GM18870 (cell line): ENCODE data around the gene MYOZ1.
"Not testable (repeated sequence)": the region's sequence is repeated elsewhere in the genome, so short reads cannot be mapped to it uniquely, and the experiment has no call there.

Experiments
- ATAC-seq: cut with Tn5 transposase; IDR thresholded peaks from one replicate; pipeline ENCODE4 v1.9.1; 2021; ENCODE audit warnings: moderate library complexity; ENCODE audit not compliant: unreplicated experiment

The MYOZ1 gene

DNA sequence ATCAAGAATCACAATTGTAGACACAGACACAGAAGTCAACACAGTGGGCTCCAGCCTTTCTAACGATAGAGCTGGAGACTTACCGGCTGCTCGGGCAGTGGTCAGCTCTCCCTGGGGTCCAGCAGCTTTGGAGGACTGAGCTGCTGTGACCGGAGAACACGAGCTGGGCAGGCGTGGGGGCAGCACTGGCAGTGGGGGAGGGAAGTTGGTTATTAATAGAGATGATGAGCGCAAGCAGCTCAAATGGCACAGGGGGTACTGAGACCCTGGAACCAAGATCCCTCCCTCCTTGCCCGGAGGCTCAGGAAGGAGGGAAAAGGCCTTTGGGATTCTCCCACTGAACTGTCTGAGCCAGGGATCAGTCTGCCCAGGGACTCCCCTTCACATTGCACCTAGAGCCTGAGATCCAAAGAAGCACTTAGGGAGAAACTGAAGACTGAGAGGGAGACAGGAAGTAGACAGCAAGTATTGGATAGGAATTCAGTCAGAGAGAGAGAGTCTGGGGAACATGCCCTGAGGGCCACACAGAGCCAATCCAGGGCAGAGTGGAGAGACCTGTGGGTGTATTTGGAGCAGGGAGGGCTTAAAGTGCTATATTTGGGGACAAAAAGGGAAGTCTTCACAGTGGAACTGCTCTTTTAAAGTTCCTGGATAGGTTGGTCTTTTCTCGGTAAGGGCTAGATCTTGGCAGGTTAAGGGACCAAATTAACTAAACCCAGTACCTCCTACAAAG is at the start of gene MYOZ1:
MYOZ1 (minus strand) TSS at position 147 of the 733 bp plus-strand sequence. CDS start 1,457 bp downstream, outside the sequence.
- ATAC-seq: no peak

DNA sequence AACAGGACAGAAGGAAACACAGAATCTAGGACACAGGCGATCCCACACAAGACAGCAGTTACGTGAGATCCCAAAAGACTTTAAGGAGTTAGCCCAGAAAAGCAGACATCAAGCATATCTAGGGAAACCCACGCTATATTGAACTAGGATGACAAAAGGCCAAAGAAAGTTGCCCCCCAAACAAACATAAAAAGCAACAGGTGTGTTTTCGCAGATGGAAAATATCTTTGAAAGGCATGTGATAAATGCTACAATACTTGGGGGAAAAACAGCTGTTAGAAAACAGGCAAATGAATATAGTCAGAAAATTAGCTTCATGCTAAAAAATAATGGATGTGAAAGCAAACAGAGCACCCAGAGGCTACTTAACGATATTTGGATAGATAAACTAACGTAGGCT is 49.5 kb upstream of the MYOZ1 start:
- ATAC-seq: not testable (repeated sequence)

- not testable (repeated sequence) for ATAC-seq
These were observed 48.3 kb upstream of the MYOZ1 start for GRCh38 chr10:73689596-73689995.

DNA sequence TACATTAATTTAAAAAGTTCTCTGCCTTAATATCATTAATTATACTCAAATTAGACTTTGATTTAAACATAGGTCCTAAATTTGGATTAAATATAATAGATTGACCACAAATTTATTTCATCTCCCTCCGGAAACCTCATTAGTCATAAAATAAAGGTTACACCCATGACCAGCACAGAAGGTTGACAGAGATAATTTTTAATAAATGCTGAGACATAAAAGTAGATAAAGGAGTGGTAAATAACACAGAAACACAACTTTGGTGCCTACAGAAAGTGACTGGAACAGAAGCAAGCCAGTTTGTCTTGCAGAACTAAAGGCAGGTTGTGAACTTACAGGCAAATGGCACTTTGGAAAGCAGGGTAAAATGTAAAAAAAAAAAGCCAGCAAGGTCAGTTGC is 46.4 kb upstream of the MYOZ1 start:
- ATAC-seq: not testable (repeated sequence)

GRCh38 chr10:73674546-73674945 is 33.3 kb upstream of the MYOZ1 start:
- not testable (repeated sequence) for ATAC-seq

- not testable (repeated sequence) for ATAC-seq
These were observed 27.1 kb upstream of the MYOZ1 start for GRCh38 chr10:73668378-73668777.

DNA sequence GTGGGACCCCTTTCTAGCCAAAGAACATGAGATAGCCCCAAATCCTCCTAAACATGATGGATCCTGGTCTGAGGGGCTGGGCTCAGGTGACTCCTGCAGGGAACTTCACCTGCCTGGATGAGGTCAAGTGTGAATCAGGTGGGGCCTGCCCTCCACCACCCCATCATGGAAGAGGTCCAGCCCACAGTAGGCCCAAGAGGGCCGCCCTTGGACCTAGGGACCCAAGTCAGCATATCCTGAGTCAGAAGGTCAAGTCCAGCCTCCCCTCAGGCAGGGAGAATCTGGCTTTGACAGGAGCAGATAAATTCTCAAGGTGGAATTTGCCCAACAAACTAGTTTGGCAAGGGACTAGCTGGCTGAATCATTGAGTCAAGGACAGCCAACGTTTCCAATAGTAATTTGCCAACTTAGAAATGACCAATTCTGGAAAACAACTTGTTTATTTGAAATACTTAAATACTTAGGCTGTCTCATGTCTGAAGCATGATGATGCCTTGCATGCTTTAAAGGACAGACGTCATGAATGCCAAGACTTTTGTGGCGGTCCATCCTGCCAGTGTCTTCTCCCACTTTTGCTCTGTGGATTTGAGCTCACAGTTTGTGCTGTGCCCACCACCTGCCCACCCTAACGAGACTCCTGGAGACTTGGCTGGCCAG is 25.0 kb upstream of the MYOZ1 start:
- not testable (repeated sequence) for ATAC-seq

DNA sequence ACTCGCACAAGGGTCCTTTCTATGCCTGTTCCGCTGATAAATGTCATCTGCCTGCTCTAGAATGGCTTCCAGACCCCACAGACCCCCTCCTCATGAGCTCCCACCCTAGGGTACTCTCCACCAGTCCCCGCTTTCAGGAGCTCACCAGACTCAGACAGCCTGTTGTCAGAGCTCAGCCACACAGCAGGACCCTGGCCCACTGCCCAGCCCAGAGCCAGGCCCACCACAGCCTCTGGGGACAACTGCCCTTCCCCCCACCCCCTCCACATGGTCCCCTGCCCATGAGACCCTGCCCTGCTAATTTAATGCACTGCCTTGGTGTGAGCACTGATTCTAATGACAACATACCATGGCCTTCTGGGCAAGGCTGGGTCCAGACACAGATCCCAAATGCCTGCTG is 24.3 kb upstream of the MYOZ1 start:
- ATAC-seq: not testable (repeated sequence)

DNA sequence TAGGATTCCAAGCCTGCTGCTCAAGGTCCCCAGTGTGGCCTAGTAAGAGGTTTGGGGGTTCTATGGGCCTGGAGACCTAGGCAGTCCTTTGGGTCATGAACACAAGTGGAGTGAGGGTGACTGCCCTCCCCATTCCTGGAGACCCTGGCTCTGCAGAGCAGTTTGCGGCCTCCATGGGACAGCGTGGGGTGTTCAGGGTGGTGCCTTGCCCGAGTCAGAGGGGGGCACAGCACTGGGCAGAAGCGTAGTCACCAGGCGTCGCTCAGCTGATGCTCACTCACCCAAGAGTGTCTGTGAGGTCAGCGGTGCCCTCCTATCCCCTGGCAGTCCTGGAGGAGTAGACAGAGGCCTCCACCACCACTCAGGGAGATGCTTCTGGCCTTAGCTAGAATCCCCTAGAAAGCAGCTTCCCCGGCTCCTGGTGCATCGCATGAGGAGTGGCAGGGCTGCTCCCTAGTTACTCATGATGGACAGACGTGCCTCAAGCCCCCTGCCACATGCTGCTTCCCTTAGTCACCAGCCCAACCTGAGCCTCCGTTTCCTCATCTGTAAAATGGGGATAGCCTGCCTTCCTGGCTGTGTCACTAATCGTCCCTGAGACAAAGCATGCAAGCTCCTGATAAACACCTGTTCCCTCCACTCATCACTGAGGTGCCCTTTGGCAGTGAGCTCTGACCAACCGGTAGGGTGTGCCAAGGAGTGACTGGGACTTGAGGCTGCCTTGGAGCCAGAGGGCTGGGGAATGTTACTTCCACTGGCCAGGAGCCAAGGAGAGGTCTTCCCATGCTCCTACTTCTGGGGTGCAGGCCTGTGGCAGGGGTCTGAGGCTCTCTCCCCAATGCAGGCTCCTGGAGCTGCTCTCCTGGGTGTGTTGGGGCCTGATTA is 23.1 kb upstream of the MYOZ1 start:
- not testable (repeated sequence) for ATAC-seq

DNA sequence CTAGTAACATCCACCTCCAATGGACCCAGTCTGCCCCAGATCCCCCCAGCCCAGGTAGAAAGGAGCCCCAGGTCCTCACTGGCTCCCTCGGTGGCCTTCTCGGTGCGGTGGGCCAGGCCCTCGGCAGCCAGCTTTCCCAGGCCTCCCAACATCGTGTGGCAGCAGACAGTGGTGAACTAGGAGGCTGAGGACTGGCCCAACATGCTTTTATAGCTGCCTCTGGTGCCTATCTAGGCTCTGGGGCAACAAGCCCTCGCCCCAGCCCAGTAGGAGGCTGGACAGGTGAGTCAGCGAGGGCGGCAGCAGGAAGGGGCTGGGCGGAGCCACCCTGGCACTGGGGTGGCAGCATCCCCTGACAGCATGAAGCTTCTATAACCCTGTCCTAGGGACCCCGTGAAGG is 22.3 kb upstream of the MYOZ1 start:
- not testable (repeated sequence) for ATAC-seq

DNA sequence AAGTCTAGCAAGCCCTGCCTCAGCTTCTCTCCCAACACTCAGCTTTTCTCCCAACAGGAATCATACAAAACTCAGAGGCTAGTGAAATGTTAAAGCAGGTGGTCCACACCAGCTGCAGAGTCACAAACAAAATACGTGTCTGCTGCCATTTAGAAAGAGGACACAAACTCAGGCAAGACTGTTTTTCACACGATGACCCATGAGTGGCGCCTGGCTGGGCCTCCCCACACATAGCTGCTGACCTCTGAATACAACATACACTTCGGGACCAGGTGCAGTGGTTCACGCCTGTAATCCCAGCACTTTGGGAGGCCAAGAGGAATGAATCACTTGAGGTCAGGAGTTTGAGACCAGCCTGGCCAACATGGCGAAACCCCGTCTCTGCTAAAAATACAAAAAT is 21.4 kb upstream of the MYOZ1 start:
- not testable (repeated sequence) for ATAC-seq

DNA sequence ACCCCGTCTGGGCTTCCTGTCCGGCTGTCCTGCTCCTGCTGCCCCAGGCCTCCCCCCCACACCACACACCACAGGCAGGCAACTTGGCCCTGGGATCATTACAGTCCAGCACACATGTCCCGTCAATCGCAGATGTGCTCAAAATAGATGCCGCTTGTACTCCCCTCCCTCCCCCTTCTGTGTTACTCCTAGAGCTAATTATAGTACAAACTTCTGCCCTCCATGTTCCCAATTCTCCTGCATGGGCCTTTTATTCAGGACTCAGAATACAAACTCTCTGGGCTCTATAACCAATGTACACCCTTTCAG is 14.7 kb upstream of the MYOZ1 start, which contains the start of gene SYNPO2L:
SYNPO2L (minus strand) TSS at position 40 of the 309 bp plus-strand sequence. CDS start 107 bp downstream, outside the sequence.
- no peak for ATAC-seq

GRCh38 chr10:73655257-73655989 is 14.1 kb upstream of the MYOZ1 start:
- ATAC-seq: no peak

GRCh38 chr10:73653701-73654100 is 12.4 kb upstream of the MYOZ1 start:
- no peak for ATAC-seq

DNA sequence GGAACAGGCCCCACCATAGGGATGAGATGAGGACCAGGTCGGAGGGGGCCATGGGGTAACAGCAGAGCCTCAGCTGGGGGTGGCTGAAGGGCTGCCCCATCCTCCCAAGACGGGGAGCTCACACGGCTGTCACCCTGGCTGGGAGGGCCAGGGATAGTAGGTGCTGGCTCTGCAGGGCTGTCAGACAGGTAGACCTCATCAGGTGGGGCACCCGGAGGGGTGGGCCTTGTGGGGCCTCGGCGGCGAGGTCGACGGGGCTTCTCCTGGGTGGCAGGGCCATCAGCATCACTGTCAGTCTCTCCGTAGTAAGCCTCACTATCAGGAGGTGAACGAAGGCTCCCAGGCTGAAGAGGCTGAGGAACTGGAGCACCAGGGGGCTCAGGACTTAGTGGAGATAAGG is 11.9 kb upstream of the MYOZ1 start:
- no peak for ATAC-seq

- no peak for ATAC-seq
These were observed 9.5 kb upstream of the MYOZ1 start for GRCh38 chr10:73650537-73651331.

DNA sequence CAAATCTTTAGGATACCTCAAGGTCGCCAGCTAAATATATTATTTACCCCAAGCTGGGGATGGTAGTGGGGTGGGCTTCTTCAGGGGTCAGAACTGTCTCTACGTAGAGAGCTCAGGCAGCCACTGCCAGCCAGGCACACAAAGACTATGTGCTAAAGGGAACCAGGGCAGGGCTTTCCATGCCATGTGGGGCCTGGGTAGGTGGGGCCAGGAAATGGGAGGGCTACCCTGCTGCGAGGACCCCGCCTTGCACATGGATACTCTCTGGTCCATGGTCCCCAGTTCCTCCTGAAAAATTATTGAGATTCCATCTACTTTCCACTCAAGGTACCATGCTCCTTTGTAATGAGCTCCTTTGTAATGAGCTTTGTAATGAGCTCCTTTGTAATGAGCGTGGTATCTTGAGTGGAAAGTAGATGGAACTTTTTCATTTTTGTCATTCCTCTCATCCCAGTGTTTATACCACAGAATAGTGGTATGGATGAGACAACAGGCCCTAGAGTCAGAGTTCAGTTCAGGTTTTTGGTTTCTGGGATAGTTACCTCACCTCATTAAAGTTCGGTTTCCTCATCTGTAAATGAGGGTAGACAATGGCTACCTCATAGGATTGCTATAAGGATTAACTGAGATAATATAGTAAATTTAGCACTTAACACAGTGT is 8.7 kb upstream of the MYOZ1 start:
- ATAC-seq: no peak

- ATAC-seq: no peak
These were observed 7.9 kb upstream of the MYOZ1 start for GRCh38 chr10:73648975-73649829.
